Pancreas (tissue), 10 donors: Measurements from ENCODE around the gene CHST6. TPM values are rescaled to one million over a fixed set of nuclear protein-coding genes. Genes with fewer than 3 reads are reported as not detected.
"Not testable (repeated sequence)": the region's sequence is repeated elsewhere in the genome, so short reads cannot be mapped to it uniquely, and the experiment has no call there.

Experiments
- ATAC-seq, 4 donors: fragments of 200-7000 bp; cut with Tn5 transposase; one replicate each; pipeline versions ENCODE4 v1.8.0 to v1.9.1; 2020; ENCODE audit warnings: mild to moderate bottlenecking in 4 of 4, moderate library complexity in 4 of 4
- DNase-seq, 6 donors: peaks; one replicate each; pipeline ENCODE4 v3.0.0-alpha.2; 2020
- FAIRE-seq: peaks from 2 replicates; lab custom pipeline; 2012; peaks lifted over from hg19 to GRCh38; lab: Jason Lieb, UNC
- H3K27ac ChIP-seq, 4 donors: fragments of 200-600 bp; sonication (generic); 1 replicate in 3 of 4; 2 replicates in 1 of 4; pipeline versions ENCODE4 v1.5.0 to v1.8.0; 2020
- H3K27me3 ChIP-seq, 4 donors: fragments of 200-600 bp; one replicate each; pipeline ENCODE4 v1.8.0; 2021
- H3K36me3 ChIP-seq, 3 donors: fragments of 200-600 bp; sonication (generic) in 1 of 3; one replicate each; pipeline versions ENCODE4 v1.5.0 to v1.8.0; 2020 to 2021
- H3K4me1 ChIP-seq, 3 donors: fragments of 200-600 bp; one replicate each; pipeline ENCODE4 v1.8.0; 2021
- H3K4me3 ChIP-seq, 4 donors: fragments of 200-600 bp; sonication (generic) in 2 of 4; one replicate each; pipeline versions ENCODE4 v1.5.0 to v1.8.0; 2020 to 2021
- H3K9me3 ChIP-seq, 4 donors: fragments of 200-600 bp; one replicate each; pipeline ENCODE4 v1.8.0; 2021
- WGBS, 2 donors: extraction: QIAGEN DNeasy Blood & Tissue Kit; methylation state at CpG; one replicate each; pipeline ENCODE4 v1.1.7; 2013; 5-methylcytosine and 5-hydroxymethylcytosine counted together
- intact Hi-C, 3 donors: fragments of 100-400 bp; cut with DNase I; formaldehyde crosslinking; loops; one replicate each; pipeline versions ENCODE4 v1.11.1 to v1.14.2; 2022
- polyA plus RNA-seq, 2 donors: library from polyadenylated mRNA; stranded (reverse); fragments of 200-250 nt; gene quantifications; one replicate each; pipeline ENCODE4 v1.2.3, GENCODE V29; 2013
- total RNA-seq, 6 donors: library from RNA; stranded (reverse); fragmentation: NEBNext Ultra II Directional in 4 of 6; extraction: Animal tissue kit (Norgen Biotek cat#: 25700) in 4 of 6; gene quantifications; one replicate each; pipeline versions ENCODE4 v1.2.1 to v1.2.4, GENCODE V29; 2021 to 2023
- TF ChIP-seq, protein P1 (sequence below), 4 donors: fragments of 200-600 bp; sonication (generic) in 3 of 4; IDR thresholded peaks; one replicate each; pipeline versions ENCODE4 v1.5.0 to v1.8.0; 2021; ENCODE audit warnings: antibody characterized with exemption in 4 of 4
- donor health status: healthy with polysubstance abuse.
- donor health status: DM: no; HTN: no; CAD: no; lungs with moderate emphysema.
- donor health status: DM: no; HTN: no; CAD: no.
- donor health status: control.
- donor health status: control.
- donor health status: Bipolar disorder and iron deficiency.
- donor health status: DM: yes; HTN: yes; CAD: no.
- donor health status: DM: no; HTN: no; CAD: no.
- donor health status: DM: no; HTN: no; CAD: no.
- donor health status: DM: yes; HTN: yes; CAD: no.

Gene CHST6
- total and polyA plus RNA-seq, 8 donors, result under 0.01 to 0.25 (median 0.11) TPM; not detected in 2

DNA sequence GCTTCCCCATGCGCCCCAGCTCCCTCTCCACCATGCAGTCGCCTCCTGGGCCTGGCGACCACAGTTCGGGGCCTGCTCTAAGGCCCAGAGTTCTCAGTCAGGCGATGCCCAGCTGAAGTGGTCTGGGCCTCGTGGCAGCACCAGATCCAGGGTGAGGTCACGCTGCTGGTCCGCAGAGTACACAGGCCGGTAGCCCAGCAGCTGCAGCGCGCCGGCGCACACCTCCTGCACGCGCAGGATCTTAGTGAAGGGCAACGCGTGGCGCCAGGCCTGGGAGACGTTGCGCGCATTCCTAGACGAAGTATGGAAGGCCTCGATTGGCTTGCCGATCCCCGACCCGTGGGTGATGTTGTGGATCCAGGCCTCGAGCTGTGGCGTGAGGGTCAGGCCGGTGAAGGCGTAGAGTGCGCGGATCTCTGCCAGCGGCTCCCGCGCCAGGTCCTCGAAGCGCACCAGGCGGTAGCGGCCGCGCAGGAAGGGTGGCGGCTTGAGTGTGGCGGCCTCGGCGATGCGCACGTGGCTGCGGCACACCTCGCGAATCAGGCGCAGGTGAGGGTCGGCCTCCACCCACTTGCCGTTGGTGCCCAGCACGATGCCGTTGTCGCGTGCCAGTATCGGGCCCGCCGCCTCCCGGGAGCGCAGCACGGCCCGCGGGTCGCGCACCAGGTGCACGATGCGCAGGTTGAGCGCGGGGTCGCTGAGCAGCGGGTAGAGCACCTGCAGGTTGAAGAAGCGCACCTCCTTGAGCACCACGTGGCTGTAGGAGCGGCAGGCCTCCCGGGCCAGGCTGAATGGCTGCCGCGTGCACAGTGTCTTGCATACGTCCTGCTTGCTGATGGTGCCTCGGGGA lies 34.0 kb upstream of the CHST6 start:
- 93 to 94% methylated on average over 81 of the region's 81 CpGs for WGBS, 2 donors
- Histone ChIP-seq H3K27me3 (no peaks in the 10 kb centered on the region), H3K36me3 (no peaks in the 10 kb centered on the region), H3K9me3 (no peaks in the 10 kb centered on the region), H3K27ac (no peak overlapping the region), H3K4me3 (no peak overlapping the region), H3K4me1 (no peaks in the 10 kb centered on the region)
- ATAC-seq (no peak), DNase-seq (peak in 1 of 6 donors; percentile 58), FAIRE-seq (no peak)
- TF ChIP-seq, protein P1, sequence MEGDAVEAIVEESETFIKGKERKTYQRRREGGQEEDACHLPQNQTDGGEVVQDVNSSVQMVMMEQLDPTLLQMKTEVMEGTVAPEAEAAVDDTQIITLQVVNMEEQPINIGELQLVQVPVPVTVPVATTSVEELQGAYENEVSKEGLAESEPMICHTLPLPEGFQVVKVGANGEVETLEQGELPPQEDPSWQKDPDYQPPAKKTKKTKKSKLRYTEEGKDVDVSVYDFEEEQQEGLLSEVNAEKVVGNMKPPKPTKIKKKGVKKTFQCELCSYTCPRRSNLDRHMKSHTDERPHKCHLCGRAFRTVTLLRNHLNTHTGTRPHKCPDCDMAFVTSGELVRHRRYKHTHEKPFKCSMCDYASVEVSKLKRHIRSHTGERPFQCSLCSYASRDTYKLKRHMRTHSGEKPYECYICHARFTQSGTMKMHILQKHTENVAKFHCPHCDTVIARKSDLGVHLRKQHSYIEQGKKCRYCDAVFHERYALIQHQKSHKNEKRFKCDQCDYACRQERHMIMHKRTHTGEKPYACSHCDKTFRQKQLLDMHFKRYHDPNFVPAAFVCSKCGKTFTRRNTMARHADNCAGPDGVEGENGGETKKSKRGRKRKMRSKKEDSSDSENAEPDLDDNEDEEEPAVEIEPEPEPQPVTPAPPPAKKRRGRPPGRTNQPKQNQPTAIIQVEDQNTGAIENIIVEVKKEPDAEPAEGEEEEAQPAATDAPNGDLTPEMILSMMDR (IDR thresholded peaks at IDR 0.05), result no peak
- intact Hi-C loops, result no loop called here

DNA sequence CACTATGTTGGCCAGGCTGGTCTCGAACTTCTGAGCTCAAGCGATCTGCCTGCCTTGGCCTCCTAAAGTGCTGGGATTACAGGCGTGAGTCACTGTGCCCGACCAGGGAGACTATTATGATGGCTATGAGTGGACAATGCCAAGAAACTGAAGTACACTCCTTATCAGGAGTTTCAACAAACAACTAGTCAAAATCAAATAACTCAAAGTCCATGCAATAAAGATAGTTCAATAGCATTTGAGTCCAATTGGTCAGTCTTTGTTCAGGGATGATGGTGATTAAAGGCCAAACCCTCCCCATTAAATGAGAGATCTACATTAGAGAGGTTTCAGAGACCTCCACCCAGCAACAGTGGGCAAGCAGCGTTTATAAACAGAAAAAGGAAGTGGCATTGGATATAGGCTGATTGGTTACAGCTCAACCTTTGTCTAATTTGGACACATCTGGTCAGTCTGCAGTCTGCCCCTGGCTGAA lies 32.6 kb upstream of the CHST6 start:
- H3K27me3 ChIP-seq, result no peaks in the 10 kb centered on the region
- TF ChIP-seq, protein P1 (IDR thresholded peaks at IDR 0.05), result no peak
- DNase-seq, result peak in 3 of 6 donors; percentile 25 to 45 (median 29)
- intact Hi-C loops, result no loop called here
- FAIRE-seq, result peak; percentile 83
- 40% methylated on average over 5 of the region's 5 CpGs for WGBS, 2 donors
- H3K27ac ChIP-seq, result no peak overlapping the region
- no peaks in the 10 kb centered on the region for H3K4me1 ChIP-seq
- no peak overlapping the region for H3K4me3 ChIP-seq
- no peaks in the 10 kb centered on the region for H3K9me3 ChIP-seq
- ATAC-seq, result peak; percentile 76 to 92 (median 84)
- H3K36me3 ChIP-seq, result no peaks in the 10 kb centered on the region

DNA sequence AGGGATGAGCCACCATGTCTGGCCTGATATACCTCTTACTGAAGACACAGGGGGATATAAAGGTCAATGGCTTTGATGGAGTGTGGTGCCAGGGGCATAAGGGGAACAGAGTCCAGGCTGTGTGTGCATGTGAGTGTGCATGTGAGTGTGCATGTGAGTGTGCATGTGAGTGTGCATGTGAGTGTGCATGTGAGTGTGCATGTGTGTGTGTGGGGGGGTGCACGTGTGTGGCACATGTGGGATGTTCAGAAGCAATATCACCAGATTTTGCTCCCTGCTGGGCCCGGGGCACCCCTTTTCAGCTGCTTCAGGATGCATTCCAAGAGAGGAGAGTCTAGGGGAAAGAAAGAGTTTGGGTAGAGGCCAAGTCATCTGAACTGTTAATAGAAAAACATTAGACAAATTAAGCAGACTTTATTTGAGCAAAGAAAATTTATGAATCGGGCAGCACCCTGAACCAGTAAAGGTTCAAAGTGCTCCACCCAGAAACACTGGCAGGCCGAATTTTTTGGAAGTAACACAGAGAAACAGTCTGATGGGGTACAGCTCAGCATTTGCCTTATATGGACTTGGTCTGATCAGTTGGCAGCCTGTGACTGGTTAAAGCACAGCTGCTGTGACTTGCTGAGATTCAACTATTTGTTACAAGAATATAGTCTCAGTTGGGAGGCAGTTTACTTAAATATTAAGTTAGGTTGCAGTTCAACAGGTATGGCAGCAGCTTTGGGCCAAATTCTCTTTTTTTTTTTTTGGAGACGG lies 31.0 kb upstream of the CHST6 start:
- intact Hi-C loops, result no loop called here
- H3K36me3 ChIP-seq, result no peaks in the 10 kb centered on the region
- FAIRE-seq (no peak), ATAC-seq (no peak), DNase-seq (no peak)
- H3K9me3 ChIP-seq, result no peaks in the 10 kb centered on the region
- H3K27me3 ChIP-seq, result no peaks in the 10 kb centered on the region
- no peaks in the 10 kb centered on the region for H3K4me1 ChIP-seq
- TF ChIP-seq, protein P1 (IDR thresholded peaks at IDR 0.05), result no peak
- no peak overlapping the region for H3K4me3 ChIP-seq
- 88 to 89% methylated on average over 5 of the region's 5 CpGs for WGBS, 2 donors
- H3K27ac ChIP-seq, result no peak overlapping the region

DNA sequence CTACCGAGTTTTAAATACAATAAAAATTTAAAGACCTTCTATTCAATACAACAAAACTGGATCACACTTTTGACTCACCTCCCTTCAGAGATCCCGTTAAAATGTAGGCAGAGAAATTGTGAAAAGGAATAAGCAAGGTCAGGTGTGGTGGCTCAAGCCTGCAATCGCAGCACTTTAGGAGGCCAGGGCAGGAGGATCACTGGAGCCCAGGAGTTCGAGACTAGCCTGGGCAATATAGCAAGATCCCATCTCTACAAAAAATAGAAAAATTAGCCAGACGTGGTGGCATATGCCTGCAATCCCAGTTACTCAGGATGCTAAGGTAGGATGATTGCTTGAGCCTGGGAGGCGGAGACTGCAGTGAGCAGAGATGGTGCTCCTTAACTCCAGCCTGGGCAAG lies 23.9 kb upstream of the CHST6 start:
- FAIRE-seq (no peak), ATAC-seq (no peak), DNase-seq (no peak)
- no peaks in the 10 kb centered on the region for H3K9me3 ChIP-seq
- H3K36me3 ChIP-seq, result no peaks in the 10 kb centered on the region
- no peak overlapping the region for H3K4me3 ChIP-seq
- TF ChIP-seq, protein P1 (IDR thresholded peaks at IDR 0.05), result no peak
- H3K27me3 ChIP-seq, result no peaks in the 10 kb centered on the region
- no peaks in the 10 kb centered on the region for H3K4me1 ChIP-seq
- H3K27ac ChIP-seq, result no peak overlapping the region
- intact Hi-C loops, result no loop called here
- 88 to 92% methylated on average over 6 of the region's 6 CpGs for WGBS, 2 donors

DNA sequence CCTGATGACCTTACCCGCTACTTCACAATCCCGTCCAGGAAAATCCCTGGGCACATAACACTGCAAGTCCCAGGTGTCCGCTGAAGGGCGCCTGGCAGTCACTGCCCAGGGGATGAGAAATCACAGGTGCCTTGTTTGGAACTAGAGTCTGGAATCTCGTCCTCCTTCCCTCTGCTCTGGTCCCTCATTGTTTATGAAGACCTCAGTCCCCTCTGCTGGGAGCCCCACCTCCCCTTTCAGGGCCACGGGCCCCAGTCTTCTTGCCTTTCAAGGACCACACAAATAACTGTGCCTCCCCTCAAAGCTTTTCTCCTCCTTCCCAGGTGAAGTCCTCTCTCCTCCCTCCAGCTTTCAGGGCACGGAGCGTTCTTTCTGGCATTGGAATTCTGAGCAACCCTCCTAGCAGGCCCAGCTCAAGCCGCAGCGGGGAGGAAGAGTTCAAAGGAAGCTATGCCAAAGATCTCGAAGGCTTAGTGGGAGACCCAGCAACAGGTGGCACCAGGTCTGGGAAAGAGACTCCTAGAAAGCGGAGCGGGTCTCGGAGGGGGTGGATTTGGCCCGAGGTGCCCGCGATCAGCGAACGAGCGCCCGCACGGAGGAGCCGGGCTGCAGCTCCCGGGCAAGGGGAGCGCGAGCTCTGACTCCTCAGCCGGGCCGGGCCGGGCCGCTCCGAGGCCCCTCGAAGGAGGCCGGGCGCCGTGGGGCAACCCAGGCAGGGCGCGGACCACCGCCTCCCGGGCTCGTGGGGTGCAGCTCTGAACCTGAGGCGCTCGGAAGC lies 21.1 kb upstream of the CHST6 start:
- Histone ChIP-seq H3K4me3 (peak overlapping the region; percentile 83 to 99 (median 91)), H3K27ac (peak overlapping the region; percentile 94 to 96 (median 96))
- H3K36me3 ChIP-seq, H3K4me1 ChIP-seq, intact Hi-C loops, H3K27me3 ChIP-seq, H3K9me3 ChIP-seq, FAIRE-seq: not testable (repeated sequence)
- WGBS, 2 donors, result 2% methylated on average over 31 to 42 of the region's 42 CpGs
- ATAC-seq, result peak; percentile 50 to 65 (median 57)
- DNase-seq, result peak; percentile 23 to 76 (median 52)
